NT2/D1 (cell line): ENCODE measurements around the gene BEND3.

Source experiments
- SUZ12 ChIP-seq: IDR thresholded peaks from 2 replicates; pipeline ENCODE4 v1.6.1; 2011; ENCODE audit not compliant: insufficient read length, insufficient read depth; ENCODE audit errors: extremely low read depth
- YY1 ChIP-seq: IDR thresholded peaks from 2 replicates; pipeline ENCODE4 v1.6.1; 2011; ENCODE audit not compliant: insufficient read length, insufficient read depth
- ZNF274 ChIP-seq: IDR thresholded peaks from 2 replicates; pipeline ENCODE4 v1.6.1; 2011; ENCODE audit warnings: mild to moderate bottlenecking, low read depth, low read length

DNA sequence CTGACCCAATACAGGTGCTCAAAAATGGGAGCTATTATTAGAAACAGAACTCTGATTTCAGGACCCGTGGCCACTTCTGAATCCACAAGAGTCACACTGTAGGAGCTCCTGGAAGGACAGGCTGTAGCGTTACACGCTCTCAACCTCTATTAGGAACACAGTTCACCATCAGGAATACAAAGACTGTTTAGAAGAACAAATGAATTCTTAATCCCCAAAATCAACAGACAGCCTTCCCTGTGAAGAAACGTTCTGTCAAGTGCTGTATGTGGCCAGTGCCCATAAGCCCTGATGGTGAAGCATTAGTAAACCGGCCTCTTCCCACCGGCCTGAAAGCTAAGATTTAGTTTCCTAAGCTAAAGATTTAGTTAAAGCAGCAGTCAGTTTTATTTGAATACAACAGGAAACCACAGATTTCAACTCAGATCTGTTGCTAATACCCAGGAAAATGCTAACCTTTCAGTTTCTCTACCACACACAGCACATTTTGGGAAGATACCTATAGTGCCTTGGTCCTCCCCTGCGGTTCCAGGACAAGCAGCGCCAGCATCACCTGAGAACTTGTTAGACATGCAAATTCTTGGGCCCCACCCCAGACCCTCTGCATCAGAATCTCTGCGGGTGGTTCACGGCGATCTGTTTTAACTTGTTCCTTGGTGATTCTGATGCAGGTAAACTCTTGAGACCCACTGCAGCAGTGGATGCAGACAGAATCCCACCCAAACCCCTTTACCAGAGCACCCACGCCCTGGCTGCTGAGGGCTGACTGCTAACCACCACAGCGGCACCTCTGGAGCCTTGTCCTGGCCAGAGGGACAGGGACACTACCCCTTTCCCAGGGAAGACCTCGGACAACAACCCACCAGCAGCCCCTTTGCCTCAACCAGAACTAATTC, 53.9 kb downstream of the BEND3 start:
- no peak for TF ChIP-seq YY1
- no peak for TF ChIP-seq ZNF274
- TF ChIP-seq SUZ12, result no peak
